Measurements from ENCODE around the gene OR8B12.

DNA sequence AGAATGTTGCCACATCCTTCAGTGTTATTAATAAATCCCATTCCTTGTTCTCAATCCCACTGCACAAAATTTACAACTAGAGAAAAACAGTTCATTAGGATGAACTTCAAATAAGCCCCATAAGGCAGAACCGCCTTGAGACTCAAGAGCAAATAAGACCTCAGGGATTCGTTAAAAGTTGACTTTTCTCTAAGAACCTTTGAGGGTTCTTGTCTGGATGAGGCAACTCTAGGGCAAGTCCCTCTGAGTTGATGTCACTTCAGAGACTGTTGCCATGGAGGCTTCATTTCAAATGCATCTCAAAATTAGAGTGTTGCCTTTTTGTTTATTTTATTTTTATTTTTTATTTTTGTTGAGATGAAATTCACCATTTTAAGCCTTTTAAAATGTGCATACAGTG lies 48.0 kb upstream of the OR8B12 start:
- TF ChIP-seq, protein P1, sequence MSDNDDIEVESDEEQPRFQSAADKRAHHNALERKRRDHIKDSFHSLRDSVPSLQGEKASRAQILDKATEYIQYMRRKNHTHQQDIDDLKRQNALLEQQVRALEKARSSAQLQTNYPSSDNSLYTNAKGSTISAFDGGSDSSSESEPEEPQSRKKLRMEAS (IDR thresholded peaks at IDR 0.05), result no peak
- TF ChIP-seq POLR2A (IDR thresholded peaks at IDR 0.05; ENCODE audit: low read length), result no peak
- TF ChIP-seq, protein P2, sequence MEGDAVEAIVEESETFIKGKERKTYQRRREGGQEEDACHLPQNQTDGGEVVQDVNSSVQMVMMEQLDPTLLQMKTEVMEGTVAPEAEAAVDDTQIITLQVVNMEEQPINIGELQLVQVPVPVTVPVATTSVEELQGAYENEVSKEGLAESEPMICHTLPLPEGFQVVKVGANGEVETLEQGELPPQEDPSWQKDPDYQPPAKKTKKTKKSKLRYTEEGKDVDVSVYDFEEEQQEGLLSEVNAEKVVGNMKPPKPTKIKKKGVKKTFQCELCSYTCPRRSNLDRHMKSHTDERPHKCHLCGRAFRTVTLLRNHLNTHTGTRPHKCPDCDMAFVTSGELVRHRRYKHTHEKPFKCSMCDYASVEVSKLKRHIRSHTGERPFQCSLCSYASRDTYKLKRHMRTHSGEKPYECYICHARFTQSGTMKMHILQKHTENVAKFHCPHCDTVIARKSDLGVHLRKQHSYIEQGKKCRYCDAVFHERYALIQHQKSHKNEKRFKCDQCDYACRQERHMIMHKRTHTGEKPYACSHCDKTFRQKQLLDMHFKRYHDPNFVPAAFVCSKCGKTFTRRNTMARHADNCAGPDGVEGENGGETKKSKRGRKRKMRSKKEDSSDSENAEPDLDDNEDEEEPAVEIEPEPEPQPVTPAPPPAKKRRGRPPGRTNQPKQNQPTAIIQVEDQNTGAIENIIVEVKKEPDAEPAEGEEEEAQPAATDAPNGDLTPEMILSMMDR (IDR thresholded peaks at IDR 0.05), result no peak
- no peak for TF ChIP-seq CBX2 (IDR thresholded peaks at IDR 0.05; ENCODE audit: borderline replicate concordance, low read depth)
- TF ChIP-seq HEYL (CRISPR knock-in tag; IDR thresholded peaks at IDR 0.05), result no peak
- TF ChIP-seq, protein P3, sequence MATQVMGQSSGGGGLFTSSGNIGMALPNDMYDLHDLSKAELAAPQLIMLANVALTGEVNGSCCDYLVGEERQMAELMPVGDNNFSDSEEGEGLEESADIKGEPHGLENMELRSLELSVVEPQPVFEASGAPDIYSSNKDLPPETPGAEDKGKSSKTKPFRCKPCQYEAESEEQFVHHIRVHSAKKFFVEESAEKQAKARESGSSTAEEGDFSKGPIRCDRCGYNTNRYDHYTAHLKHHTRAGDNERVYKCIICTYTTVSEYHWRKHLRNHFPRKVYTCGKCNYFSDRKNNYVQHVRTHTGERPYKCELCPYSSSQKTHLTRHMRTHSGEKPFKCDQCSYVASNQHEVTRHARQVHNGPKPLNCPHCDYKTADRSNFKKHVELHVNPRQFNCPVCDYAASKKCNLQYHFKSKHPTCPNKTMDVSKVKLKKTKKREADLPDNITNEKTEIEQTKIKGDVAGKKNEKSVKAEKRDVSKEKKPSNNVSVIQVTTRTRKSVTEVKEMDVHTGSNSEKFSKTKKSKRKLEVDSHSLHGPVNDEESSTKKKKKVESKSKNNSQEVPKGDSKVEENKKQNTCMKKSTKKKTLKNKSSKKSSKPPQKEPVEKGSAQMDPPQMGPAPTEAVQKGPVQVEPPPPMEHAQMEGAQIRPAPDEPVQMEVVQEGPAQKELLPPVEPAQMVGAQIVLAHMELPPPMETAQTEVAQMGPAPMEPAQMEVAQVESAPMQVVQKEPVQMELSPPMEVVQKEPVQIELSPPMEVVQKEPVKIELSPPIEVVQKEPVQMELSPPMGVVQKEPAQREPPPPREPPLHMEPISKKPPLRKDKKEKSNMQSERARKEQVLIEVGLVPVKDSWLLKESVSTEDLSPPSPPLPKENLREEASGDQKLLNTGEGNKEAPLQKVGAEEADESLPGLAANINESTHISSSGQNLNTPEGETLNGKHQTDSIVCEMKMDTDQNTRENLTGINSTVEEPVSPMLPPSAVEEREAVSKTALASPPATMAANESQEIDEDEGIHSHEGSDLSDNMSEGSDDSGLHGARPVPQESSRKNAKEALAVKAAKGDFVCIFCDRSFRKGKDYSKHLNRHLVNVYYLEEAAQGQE (IDR thresholded peaks at IDR 0.05), result no peak
- TF ChIP-seq MAFK (IDR thresholded peaks at IDR 0.05; ENCODE audit: partially characterized antibody), result no peak
- no peak for TF ChIP-seq ZFP36 (IDR thresholded peaks at IDR 0.05; ENCODE audit: borderline replicate concordance, partially characterized antibody)
- TF ChIP-seq, protein P4, sequence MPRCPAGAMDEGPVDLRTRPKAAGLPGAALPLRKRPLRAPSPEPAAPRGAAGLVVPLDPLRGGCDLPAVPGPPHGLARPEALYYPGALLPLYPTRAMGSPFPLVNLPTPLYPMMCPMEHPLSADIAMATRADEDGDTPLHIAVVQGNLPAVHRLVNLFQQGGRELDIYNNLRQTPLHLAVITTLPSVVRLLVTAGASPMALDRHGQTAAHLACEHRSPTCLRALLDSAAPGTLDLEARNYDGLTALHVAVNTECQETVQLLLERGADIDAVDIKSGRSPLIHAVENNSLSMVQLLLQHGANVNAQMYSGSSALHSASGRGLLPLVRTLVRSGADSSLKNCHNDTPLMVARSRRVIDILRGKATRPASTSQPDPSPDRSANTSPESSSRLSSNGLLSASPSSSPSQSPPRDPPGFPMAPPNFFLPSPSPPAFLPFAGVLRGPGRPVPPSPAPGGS (IDR thresholded peaks at IDR 0.05), result no peak

Measured in A549 (cell line).